ENCODE data around the gene SCAMP4.

Gene SCAMP4

DNA sequence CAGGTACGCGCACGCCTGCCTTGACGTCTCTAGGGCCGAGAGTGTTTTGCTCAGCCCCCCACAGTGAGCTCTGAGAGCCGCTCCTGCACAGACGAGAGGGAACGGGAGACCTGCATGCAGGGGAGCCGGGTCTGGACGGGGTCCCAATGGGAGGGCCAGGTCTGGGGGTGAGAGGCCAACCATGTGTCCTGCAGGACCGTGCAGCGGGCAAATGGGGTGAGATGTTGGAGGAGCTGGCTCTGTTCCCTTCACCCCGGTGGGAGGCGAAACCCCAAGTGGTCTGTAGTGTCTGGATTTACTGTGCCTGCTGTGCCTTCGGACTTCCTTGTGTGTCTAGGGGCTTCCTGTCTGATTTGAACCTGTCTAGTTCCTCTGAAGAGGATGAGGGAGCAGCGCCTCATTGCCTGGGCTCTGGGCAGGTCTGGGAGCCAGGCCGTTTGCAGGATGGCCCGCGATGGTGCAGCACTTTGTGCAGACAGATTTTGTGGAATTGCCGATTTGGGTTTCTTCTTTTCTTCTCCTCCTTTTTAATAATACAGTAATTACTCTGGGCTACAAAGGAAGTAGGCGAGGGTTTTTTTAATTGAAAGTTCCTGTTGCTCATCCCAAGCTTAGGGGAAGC, 37.8 kb downstream of the SCAMP4 start:
- DNase-seq: no peak

- DNase-seq: no peak
Observed at GRCh38 chr19:1943661-1944087, 38.5 kb downstream of the SCAMP4 start.

DNA sequence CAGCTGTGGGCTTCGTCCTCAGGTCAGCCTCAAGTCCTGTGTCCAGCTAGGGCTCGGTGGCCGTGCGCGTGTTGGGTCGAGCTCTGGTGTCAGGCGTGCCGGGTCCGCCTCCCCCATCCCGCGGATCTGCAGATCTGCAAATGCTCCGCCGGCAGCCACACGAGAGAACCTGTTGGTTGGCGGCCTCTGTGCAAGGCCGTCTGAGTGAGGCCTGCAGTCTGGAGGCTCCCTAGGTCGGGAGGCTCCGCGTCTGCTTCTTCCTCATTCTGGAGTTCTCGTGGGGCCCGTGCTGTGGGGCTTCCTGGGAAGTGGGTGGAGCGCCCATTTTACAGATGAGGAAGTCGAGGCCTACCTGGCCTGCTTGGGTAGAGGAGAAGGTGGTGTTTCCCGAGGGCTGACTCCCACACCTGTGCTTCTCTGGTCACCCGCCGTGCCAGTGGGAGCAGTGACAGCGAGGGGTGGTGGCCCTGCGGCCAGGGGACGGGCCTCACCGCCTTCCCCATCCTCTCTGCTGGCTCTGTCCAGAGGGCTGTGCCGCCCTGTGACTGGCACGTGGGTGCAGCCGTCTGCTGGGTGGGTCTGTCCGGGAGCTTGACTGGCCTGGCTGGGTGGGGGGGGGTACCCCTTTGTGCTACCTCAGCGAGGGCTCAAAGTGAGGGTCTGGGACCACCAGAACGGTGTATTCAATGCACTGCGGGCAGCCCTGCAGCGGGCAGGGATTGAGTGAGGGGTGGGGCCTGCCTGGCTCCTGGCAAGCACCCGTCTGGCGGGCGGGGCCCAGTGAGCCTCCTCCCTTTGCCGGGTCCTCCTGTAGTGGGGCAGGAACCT, 39.1 kb downstream of the SCAMP4 start:
- DNase-seq: no peak

- no peak for DNase-seq
Observed at GRCh38 chr19:1944916-1945561, 39.8 kb downstream of the SCAMP4 start.

GRCh38 chr19:1945899-1946298, 40.7 kb downstream of the SCAMP4 start:
- DNase-seq: peak; percentile 36

DNA sequence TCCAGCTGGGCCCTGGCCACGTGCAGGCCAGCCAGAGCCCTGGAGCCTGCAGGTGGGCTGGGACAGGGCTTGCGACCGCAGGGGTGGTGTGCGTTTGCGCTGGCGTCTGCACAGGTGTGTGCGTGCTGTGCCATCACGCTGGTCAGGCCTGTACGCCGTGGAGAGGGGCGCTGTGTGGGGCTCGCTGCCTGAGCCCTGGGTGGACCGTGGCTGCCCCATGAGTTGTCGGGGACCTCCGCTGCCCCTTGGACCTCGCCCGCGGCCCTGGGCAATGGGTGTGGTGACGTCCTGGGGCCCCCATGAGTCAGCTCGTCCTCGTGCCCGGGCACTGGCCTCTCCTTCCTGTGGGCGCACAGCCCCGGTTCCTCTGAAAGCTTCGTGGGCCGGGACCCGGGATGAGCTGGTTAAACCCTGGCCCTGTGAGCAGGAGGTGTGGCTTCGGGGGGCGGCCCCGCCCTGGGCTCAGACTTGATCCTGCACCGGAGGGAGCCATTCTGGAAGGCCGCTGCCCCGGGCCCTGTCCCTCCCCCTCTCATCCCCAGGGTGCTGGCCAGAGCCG, 42.5 kb downstream of the SCAMP4 start:
- no peak for DNase-seq

GRCh38 chr19:1949304-1950101, 44.3 kb downstream of the SCAMP4 start:
- DNase-seq: no peak

- no peak for DNase-seq
Observed at GRCh38 chr19:1950640-1951039, 45.4 kb downstream of the SCAMP4 start.

DNA sequence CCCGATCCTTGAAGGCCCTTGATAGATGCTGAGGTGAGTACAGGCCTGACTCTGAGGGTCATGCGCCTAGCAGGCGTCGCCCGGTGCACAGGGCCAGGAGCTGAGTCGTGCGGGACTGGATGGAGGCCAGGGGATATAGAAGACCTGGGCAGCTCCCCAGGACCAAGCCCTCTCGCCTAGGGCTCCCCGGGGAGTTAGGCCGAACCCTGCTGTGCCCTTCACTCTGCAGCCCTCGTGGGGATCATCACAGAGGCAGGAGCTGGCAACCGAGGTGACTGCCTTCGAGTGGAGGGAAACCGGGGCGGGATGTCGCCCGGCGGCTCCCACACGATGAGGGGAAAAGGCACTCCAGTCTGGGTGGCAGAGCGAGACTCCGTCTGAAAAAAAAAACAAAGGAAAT, 47.4 kb downstream of the SCAMP4 start:
- DNase-seq: no peak

GRCh38 chr19:1953037-1953436, 47.8 kb downstream of the SCAMP4 start:
- DNase-seq: no peak

- no peak for DNase-seq
Observed at GRCh38 chr19:1953441-1954094, 48.4 kb downstream of the SCAMP4 start.

DNA sequence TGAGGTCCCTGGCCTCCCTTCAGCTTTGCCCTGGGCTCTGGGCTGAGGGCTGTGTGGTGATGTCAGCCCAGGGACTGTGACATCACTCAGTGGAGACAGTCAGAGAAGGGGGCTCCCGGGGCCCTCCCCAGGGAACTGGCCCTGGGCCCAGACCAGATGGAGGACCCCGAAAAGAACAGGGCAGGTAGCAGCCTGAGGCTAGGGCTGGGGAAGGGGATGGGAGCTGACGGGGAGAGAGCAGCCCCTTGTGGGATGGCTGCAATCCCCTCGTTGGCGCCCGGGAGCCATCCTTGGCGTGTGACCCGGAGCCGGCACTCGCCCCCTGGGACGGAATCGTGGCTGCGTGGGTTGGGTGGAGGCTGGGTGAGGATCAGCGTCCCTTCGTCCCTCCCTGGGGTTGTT, 49.3 kb downstream of the SCAMP4 start:
- no peak for DNase-seq

- no peak for DNase-seq
Observed at GRCh38 chr19:1955171-1956121, 50.2 kb downstream of the SCAMP4 start.

DNA sequence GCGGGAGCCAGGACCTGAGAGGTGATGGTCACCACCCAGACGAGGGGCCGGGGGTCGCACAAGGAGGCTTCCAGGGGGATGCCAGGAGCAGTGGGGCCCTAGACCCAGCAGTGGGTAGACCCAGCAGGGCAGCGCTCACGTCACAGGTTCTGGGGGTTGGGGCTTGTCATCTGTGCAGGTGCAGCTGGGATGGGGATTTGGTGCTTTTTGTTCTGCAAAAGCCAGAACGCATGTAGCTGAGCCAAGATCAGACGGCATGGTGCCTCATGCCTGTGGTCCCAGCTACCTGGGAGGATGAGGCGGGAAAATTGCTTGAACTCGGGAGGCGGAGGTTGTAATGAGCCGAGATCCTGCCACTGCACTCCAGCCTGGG, 50.9 kb downstream of the SCAMP4 start:
- DNase-seq: no peak

GRCh38 chr19:1956868-1957492, 51.8 kb downstream of the SCAMP4 start:
- DNase-seq: no peak

DNA sequence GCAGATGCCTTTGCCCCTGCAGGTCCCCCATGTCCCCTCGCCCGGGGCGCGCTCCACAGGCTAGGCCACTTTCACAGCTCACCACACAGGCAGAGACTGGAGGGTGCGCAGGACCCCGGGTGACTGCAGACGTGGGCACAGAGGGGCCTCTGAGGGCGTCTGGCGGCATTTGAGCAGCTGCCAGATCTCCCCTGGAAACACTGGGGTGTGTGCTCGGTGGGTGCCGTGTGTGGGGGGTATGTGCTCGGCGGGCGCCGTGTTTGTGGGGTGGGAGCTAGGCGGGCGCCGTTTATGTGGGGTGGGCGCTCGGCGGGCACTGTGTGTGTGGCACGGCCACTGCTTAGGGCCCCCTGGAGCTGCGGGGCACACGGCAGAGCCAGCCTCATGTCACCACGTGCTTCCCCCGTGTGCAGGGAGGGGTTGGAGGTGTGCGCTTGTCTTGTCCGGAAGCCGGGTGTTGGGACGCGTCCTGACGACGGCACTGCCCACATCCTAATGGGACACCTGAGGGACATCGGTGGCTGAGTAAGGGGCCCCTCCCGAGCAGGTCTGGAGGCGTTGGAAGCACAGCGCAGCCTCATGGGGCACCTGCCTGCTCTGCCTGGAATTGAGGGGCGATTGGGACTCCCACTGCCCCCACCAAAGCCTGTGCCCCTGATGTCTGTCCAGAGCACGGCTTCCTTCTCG, 52.5 kb downstream of the SCAMP4 start:
- no peak for DNase-seq

DNA sequence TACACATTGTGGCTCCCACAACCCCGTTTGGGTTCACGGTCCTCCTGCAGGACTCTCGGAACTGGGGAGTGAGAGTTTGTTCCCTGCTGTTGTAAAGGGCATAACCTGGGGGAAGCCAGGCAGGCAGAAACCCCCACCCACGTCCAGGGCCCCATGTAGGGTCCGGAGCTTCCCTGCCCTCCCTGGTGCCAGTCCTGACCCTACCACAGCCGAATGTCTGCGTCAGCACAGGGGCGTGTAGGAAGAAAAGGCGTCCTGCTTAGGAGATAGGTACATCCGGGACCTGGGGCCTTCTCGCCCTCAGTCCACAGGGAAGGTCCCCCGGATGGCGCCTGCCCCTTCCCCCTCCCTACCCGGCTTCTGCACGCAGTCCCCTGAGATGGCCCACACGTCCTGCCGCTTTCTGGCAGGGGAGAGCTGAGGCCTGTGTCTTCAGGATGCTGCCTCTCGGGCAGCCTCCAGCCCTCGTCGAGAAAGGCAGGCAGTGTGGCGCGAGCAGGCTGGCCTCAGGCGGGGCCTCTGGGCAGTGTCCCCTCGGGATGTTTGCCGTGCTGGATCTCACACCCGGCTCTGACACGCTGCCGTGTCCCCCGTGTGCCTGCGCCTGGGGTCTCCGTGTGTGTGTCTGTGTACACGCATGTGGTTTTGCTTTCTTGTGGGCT, 54.9 kb downstream of the SCAMP4 start:
- no peak for DNase-seq

- no peak for DNase-seq
Observed at GRCh38 chr19:1961000-1961883, 56.0 kb downstream of the SCAMP4 start.
